OCI-M2 (cell line): ENCODE results near the gene KAT2B.

Experiments
- DNase-seq: peaks from one replicate; lab custom pipeline; 2025; ENCODE audit not compliant: unreplicated experiment; lab: John Stamatoyannopoulos, UW

Gene KAT2B

GRCh38 chr3:20064796-20065564 is 24.7 kb downstream of the KAT2B start:
- no peak for DNase-seq

- DNase-seq: no peak
Measured at GRCh38 chr3:20066079-20066478, 25.8 kb downstream of the KAT2B start.

- no peak for DNase-seq
Measured at GRCh38 chr3:20066850-20067617, 26.8 kb downstream of the KAT2B start.

- DNase-seq: no peak
Measured at GRCh38 chr3:20068512-20069177, 28.4 kb downstream of the KAT2B start.

GRCh38 chr3:20069178-20069532 is 28.9 kb downstream of the KAT2B start:
- DNase-seq: no peak

- no peak for DNase-seq
Measured at GRCh38 chr3:20071175-20071574, 30.9 kb downstream of the KAT2B start.

GRCh38 chr3:20072422-20072821 is 32.2 kb downstream of the KAT2B start:
- DNase-seq: no peak

GRCh38 chr3:20073068-20073467 is 32.8 kb downstream of the KAT2B start:
- DNase-seq: no peak

GRCh38 chr3:20073683-20074082 is 33.4 kb downstream of the KAT2B start:
- no peak for DNase-seq

- DNase-seq: no peak
Measured at GRCh38 chr3:20074226-20075063, 34.2 kb downstream of the KAT2B start.

- no peak for DNase-seq
Measured at GRCh38 chr3:20075197-20075596, 35.0 kb downstream of the KAT2B start.

- no peak for DNase-seq
Measured at GRCh38 chr3:20076296-20076997, 36.2 kb downstream of the KAT2B start.

- no peak for DNase-seq
Measured at GRCh38 chr3:20077068-20077467, 36.8 kb downstream of the KAT2B start.

GRCh38 chr3:20078194-20078714 is 38.0 kb downstream of the KAT2B start:
- DNase-seq: no peak

GRCh38 chr3:20079621-20080020 is 39.4 kb downstream of the KAT2B start:
- no peak for DNase-seq

GRCh38 chr3:20080956-20081554 is 40.8 kb downstream of the KAT2B start:
- no peak for DNase-seq

- DNase-seq: no peak
Measured at GRCh38 chr3:20083253-20083652, 43.0 kb downstream of the KAT2B start.

GRCh38 chr3:20083953-20084352 is 43.7 kb downstream of the KAT2B start:
- DNase-seq: no peak

- DNase-seq: no peak
Measured at GRCh38 chr3:20091331-20092047, 51.2 kb downstream of the KAT2B start.
